CD14-positive monocyte (primary cell): ENCODE measurements around the gene GRN. TPM values are rescaled to one million over a fixed set of nuclear protein-coding genes. Genes with fewer than 3 reads are reported as not detected.
A peak's percentile ranks its signal among the peaks of the same experiment; 100 is the strongest.

Experiments used
- DNase-seq, 3 donors: peaks; one replicate each; pipeline ENCODE4 v3.0.0-alpha.2; 2011 to 2022
- H2AFZ ChIP-seq: 2 replicates; pipeline ENCODE4 v1.6.0; 2012; ENCODE audit warnings: mild to moderate bottlenecking, low read depth, low read length, inconsistent platforms; ENCODE audit not compliant: insufficient read depth, poor library complexity, severe bottlenecking
- H3K27ac ChIP-seq, 2 donors: 1 replicate in 1 of 2; 2 replicates in 1 of 2; pipeline ENCODE4 v1.5.1; 2012 to 2013; ENCODE audit warnings: low read length in 2 of 2, control low read depth in 1 of 2, inconsistent platforms in 1 of 2, low read depth in 1 of 2, mild to moderate bottlenecking in 1 of 2
- H3K27me3 ChIP-seq, 2 donors: one replicate each; pipeline versions ENCODE4 v1.6.0 to v1.6.1; 2011 to 2013; ENCODE audit warnings: low read length in 2 of 2; ENCODE audit not compliant: control insufficient read depth in 2 of 2, insufficient read depth in 2 of 2
- H3K36me3 ChIP-seq, 2 donors: replicated peaks in 1 of 2; 1 replicate in 1 of 2; 2 replicates in 1 of 2; pipeline versions ENCODE4 v1.5.1 to v1.6.1; 2012 to 2013; ENCODE audit warnings: low read length in 2 of 2, control low read depth in 1 of 2, inconsistent platforms in 1 of 2, mild to moderate bottlenecking in 1 of 2; ENCODE audit not compliant: insufficient read depth in 2 of 2, control insufficient read depth in 1 of 2
- H3K4me1 ChIP-seq, 2 donors: 1 replicate in 1 of 2; 2 replicates in 1 of 2; pipeline versions ENCODE4 v1.5.1 to v1.6.1; 2012 to 2013; ENCODE audit warnings: low read length in 2 of 2, control low read depth in 1 of 2, inconsistent platforms in 1 of 2, mild to moderate bottlenecking in 1 of 2, moderate library complexity in 1 of 2; ENCODE audit not compliant: insufficient read depth in 2 of 2, control insufficient read depth in 1 of 2
- H3K4me2 ChIP-seq: replicated peaks from 2 replicates; pipeline ENCODE3; 2012; ENCODE audit warnings: low read length, moderate library complexity, mild to moderate bottlenecking; ENCODE audit not compliant: poor library complexity, severe bottlenecking; ENCODE audit errors: extremely low read depth
- H3K4me3 ChIP-seq, 3 experiments: fragments of 200-600 bp in 1 of 3; sonication (generic) in 1 of 3; replicated peaks in 1 of 3; 1 replicate in 2 of 3; 2 replicates in 1 of 3; pipeline ENCODE4 v1.5.1; 2011 to 2013; ENCODE audit warnings: low read length in 3 of 3, mild to moderate bottlenecking in 3 of 3, control low read depth in 2 of 3, low read depth in 2 of 3, inconsistent platforms in 1 of 3, moderate library complexity in 1 of 3
- H3K79me2 ChIP-seq: 2 replicates; pipeline ENCODE4 v1.6.0; 2012; ENCODE audit warnings: mild to moderate bottlenecking, control low read depth, inconsistent platforms, low read length, moderate library complexity; ENCODE audit not compliant: insufficient read depth
- H3K9ac ChIP-seq: 2 replicates; pipeline ENCODE4 v1.6.0; 2017; ENCODE audit warnings: low read length, mild to moderate bottlenecking; ENCODE audit not compliant: insufficient read depth, poor library complexity, severe bottlenecking
- H3K9me3 ChIP-seq, 2 donors: replicated peaks in 1 of 2; 1 replicate in 1 of 2; 2 replicates in 1 of 2; pipeline versions ENCODE4 v1.5.1 to v1.6.1; 2012 to 2013; ENCODE audit warnings: low read length in 2 of 2, control low read depth in 1 of 2; ENCODE audit not compliant: control insufficient read depth in 1 of 2, insufficient read depth in 1 of 2
- H4K20me1 ChIP-seq: 2 replicates; pipeline ENCODE4 v1.6.0; 2012; ENCODE audit warnings: mild to moderate bottlenecking, low read length, control low read depth, moderate library complexity; ENCODE audit not compliant: insufficient read depth
- H3K27ac Mint-ChIP-seq, 7 donors: one replicate each; pipeline ENCODE4 v1.8.0; 2020; ENCODE audit warnings: mild to moderate bottlenecking in 7 of 7, mixed read lengths in 7 of 7, moderate library complexity in 6 of 7, inconsistent platforms in 2 of 7
- H3K27me3 Mint-ChIP-seq, 3 donors: one replicate each; pipeline ENCODE4 v1.8.0; 2021 to 2022; ENCODE audit warnings: low read depth in 3 of 3, mild to moderate bottlenecking in 3 of 3, mixed read lengths in 3 of 3, moderate library complexity in 3 of 3, inconsistent platforms in 1 of 3
- H3K36me3 Mint-ChIP-seq, 2 donors: one replicate each; pipeline ENCODE4 v1.8.0; 2020; ENCODE audit warnings: mixed read lengths in 2 of 2, inconsistent platforms in 1 of 2, mild to moderate bottlenecking in 1 of 2
- H3K4me1 Mint-ChIP-seq: one replicate; pipeline ENCODE4 v1.8.0; 2020; ENCODE audit warnings: mild to moderate bottlenecking, mixed read lengths
- H3K4me3 Mint-ChIP-seq, 2 donors: one replicate each; pipeline ENCODE4 v1.8.0; 2020; ENCODE audit warnings: mild to moderate bottlenecking in 2 of 2, mixed read lengths in 2 of 2, moderate library complexity in 1 of 2
- H3K9me3 Mint-ChIP-seq, 7 donors: one replicate each; pipeline ENCODE4 v1.8.0; 2020 to 2022; ENCODE audit warnings: mixed read lengths in 7 of 7, mild to moderate bottlenecking in 6 of 7, moderate library complexity in 6 of 7, inconsistent platforms in 2 of 7
- CTCF ChIP-seq: fragments of 200-600 bp; IDR thresholded peaks from one replicate; pipeline ENCODE4 v1.8.0; 2022; ENCODE audit warnings: antibody characterized with exemption, mild to moderate bottlenecking
- WGBS: methylation state at CpG from one replicate; pipeline ENCODE4 v1.1.5; 2013; ENCODE audit warnings: missing lambda C conversion rate; ENCODE audit not compliant: insufficient coverage; 5-methylcytosine and 5-hydroxymethylcytosine counted together
- intact Hi-C, 2 donors: fragments of 100-400 bp; cut with micrococcal nuclease; formaldehyde crosslinking; loops; one replicate each; pipeline versions ENCODE4 v1.15.0 to v1.15.1; 2023
- polyA plus RNA-seq, 3 donors: library from polyadenylated mRNA; depleted of rRNA in 1 of 3; unstranded in 2 of 3; stranded (reverse) in 1 of 3; fragments of 300-500 nt in 2 of 3; fragments of >200 nt in 1 of 3; fragmentation: Illumina TruSeq in 2 of 3; gene quantifications; 1 replicate in 2 of 3; 2 replicates in 1 of 3; pipeline ENCODE4 v1.2.3, GENCODE V29; 2012 to 2021

Gene GRN
- polyA plus RNA-seq, 3 donors: 1,303 to 1,960 (median 1,361) TPM

- Histone ChIP-seq H3K27ac (no peak overlapping the region), H3K79me2 (no peaks in the 10 kb centered on the region), H3K27me3 (peaks cover 3 to 33% of the 10 kb centered on the region in 2 donors), H3K4me3 (no peak overlapping the region), H4K20me1 (no peaks in the 10 kb centered on the region), H3K4me2 (no peak overlapping the region), H3K9ac (no peak overlapping the region), H3K9me3 (no peaks in the 10 kb centered on the region), H3K36me3 (no peaks in the 10 kb centered on the region), H3K4me1 (peaks cover 14 to 16% of the 10 kb centered on the region in 2 donors), H2AFZ (no peak overlapping the region)
- Mint-ChIP-seq H3K4me1 (peaks cover 15% of the 10 kb centered on the region), H3K27ac (no peak overlapping the region), H3K27me3 (peaks cover 28 to 48% (median 35%) of the 10 kb centered on the region in 3 donors), H3K36me3 (peaks cover 0 to 4% of the 10 kb centered on the region in 2 donors), H3K9me3 (peaks cover 0 to 2% (median 0%) of the 10 kb centered on the region in 7 donors), H3K4me3 (peak overlapping the region in 1 of 2 donors; percentile 1)
- intact Hi-C loops: no loop called here
- no peak for DNase-seq
- 62% methylated on average over 4 of the region's 4 CpGs for WGBS
- TF ChIP-seq CTCF: no peak
Observed at GRCh38 chr17:44381810-44382305, 36.8 kb downstream of the GRN start.

- H3K4me1 ChIP-seq: peaks cover 14 to 16% of the 10 kb centered on the region in 2 donors
- H3K27ac ChIP-seq: no peak overlapping the region
- no peak overlapping the region for H3K4me3 ChIP-seq
- H3K36me3 ChIP-seq: no peaks in the 10 kb centered on the region
- Mint-ChIP-seq H3K4me1 (peaks cover 17% of the 10 kb centered on the region), H3K9me3 (peaks cover 0 to 2% (median 0%) of the 10 kb centered on the region in 7 donors), H3K27me3 (peaks cover 35 to 52% (median 36%) of the 10 kb centered on the region in 3 donors), H3K36me3 (peaks cover 0 to 4% of the 10 kb centered on the region in 2 donors), H3K4me3 (peak overlapping the region in 1 of 2 donors; percentile 32), H3K27ac (no peak overlapping the region)
- H3K4me2 ChIP-seq: no peak overlapping the region
- H3K27me3 ChIP-seq: peaks cover 3 to 35% of the 10 kb centered on the region in 2 donors
- WGBS: 92% methylated on average over 5 of the region's 6 CpGs
- H2AFZ ChIP-seq: no peak overlapping the region
- H3K9ac ChIP-seq: no peak overlapping the region
- no peak for DNase-seq
- intact Hi-C loops: no loop called here
- no peaks in the 10 kb centered on the region for H4K20me1 ChIP-seq
- no peaks in the 10 kb centered on the region for H3K9me3 ChIP-seq
- H3K79me2 ChIP-seq: no peaks in the 10 kb centered on the region
- TF ChIP-seq CTCF: no peak
Observed at GRCh38 chr17:44382917-44383316, 37.8 kb downstream of the GRN start.
